HG02678 (cell line): Measurements from ENCODE around the gene NR4A1.

Source experiments
- ATAC-seq: cut with Tn5 transposase; IDR thresholded peaks from one replicate; pipeline ENCODE4 v1.9.1; 2021; ENCODE audit warnings: mild to moderate bottlenecking, moderate library complexity; ENCODE audit not compliant: unreplicated experiment

The NR4A1 gene

GRCh38 chr12:52057638-52058576, 6.7 kb downstream of the NR4A1 start:
- no peak for ATAC-seq

DNA sequence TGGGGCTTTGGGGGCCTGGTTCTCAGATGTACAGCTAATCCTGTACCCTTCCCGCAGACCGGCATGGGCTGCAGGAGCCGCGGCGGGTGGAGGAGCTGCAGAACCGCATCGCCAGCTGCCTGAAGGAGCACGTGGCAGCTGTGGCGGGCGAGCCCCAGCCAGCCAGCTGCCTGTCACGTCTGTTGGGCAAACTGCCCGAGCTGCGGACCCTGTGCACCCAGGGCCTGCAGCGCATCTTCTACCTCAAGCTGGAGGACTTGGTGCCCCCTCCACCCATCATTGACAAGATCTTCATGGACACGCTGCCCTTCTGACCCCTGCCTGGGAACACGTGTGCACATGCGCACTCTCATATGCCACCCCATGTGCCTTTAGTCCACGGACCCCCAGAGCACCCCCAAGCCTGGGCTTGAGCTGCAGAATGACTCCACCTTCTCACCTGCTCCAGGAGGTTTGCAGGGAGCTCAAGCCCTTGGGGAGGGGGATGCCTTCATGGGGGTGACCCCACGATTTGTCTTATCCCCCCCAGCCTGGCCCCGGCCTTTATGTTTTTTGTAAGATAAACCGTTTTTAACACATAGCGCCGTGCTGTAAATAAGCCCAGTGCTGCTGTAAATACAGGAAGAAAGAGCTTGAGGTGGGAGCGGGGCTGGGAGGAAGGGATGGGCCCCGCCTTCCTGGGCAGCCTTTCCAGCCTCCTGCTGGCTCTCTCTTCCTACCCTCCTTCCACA, 7.6 kb downstream of the NR4A1 start:
- ATAC-seq = no peak

- ATAC-seq = no peak
Observed at GRCh38 chr12:52059582-52060497, 8.6 kb downstream of the NR4A1 start.

- no peak for ATAC-seq
Observed at GRCh38 chr12:52060498-52061177, 9.4 kb downstream of the NR4A1 start.

DNA sequence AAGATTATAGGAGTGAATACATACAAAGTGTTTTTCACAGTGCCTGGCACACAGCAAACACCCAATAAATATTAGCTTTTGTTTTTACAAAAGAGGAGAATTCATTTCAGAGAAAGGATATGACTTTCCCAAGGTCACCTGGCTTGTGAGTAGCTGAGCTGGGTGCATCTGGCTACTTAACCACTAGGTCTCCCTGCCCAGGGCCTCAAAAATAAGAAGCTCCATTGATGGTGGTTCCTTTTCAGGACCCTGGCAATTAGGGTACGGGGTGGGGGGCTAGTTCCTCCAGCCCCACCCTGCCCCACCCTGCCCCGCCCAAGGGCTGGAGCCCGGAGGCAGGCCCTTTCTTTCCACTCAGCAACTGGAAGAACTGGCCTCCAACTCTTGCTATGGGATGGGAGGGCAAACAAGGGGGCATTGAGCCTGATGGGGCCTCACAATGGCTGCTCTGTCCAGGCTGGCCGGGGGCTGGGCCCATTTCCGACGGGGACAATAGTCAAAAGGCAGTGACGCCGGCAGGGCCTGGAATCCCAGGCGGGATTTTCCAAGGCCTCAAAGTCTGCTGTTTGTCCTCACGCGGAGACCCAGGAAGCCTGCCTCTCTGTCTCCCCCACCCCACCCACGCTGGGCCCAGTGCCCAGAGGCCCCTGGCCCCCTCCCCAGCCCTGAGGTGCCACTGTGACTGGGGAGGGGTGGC, 10.4 kb downstream of the NR4A1 start:
- ATAC-seq = no peak

- ATAC-seq = no peak
Observed at GRCh38 chr12:52062167-52063081, 11.2 kb downstream of the NR4A1 start.

- ATAC-seq = no peak
Observed at GRCh38 chr12:52063082-52063924, 12.1 kb downstream of the NR4A1 start.

GRCh38 chr12:52063981-52064649, 12.9 kb downstream of the NR4A1 start:
- no peak for ATAC-seq

DNA sequence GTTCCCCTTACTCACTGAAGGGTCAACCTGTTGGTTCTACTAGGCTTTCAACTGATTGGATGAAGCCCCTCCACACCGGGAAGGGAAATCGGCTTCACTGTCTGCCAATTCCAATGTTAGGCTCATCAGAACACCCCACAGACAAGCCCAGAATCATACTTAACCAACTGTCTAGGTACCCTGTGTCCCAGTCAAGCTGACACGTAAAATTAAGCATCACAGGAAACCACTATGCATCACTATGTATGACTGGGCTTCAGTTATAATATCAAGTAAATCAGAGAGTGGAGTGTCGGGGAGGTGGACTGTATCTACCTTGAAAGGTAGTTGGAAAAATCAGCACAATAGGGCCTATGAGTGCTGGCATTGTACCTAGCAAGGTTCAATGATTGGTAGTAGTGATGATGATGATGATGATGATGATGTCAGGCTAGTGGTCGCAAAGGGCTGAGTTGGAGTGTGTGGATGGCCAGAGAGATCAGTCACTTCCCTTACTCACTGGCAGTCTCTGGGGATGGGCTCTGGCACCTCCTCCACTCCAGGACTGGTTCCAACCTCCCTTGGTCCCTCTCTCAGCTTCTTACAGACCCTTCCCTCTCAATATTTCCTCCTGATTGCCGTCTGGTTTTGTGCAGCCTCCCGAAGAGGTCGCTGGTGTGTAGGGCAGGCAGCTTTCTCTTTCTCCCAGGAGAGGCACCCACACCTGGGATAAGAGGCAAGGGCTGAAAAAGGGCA, 15.3 kb downstream of the NR4A1 start:
- no peak for ATAC-seq

DNA sequence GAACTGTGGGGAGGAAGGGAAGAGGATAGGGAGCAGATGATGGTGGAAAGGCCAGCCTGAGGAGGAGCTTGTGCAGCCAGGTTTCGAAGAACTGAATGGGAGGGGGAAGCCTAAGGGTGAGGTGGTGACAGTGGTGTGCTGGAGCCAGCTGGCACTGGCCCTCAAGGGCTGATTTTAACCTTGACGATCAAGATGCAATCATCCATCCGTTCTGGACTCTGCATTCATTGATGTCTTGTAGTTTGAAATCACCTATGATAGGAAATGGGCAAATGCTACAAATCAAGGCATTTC, 15.8 kb downstream of the NR4A1 start:
- ATAC-seq = no peak

- ATAC-seq = peak; percentile 96
Observed at GRCh38 chr12:52069327-52070184, 18.3 kb downstream of the NR4A1 start, which contains the start of gene ATG101. TSS of gene ATG101 (plus strand) at chr12:52069978. CDS start at chr12:52073651, 3,673 bp downstream.

GRCh38 chr12:52070185-52070925, 19.1 kb downstream of the NR4A1 start:
- ATAC-seq = peak; percentile 12

DNA sequence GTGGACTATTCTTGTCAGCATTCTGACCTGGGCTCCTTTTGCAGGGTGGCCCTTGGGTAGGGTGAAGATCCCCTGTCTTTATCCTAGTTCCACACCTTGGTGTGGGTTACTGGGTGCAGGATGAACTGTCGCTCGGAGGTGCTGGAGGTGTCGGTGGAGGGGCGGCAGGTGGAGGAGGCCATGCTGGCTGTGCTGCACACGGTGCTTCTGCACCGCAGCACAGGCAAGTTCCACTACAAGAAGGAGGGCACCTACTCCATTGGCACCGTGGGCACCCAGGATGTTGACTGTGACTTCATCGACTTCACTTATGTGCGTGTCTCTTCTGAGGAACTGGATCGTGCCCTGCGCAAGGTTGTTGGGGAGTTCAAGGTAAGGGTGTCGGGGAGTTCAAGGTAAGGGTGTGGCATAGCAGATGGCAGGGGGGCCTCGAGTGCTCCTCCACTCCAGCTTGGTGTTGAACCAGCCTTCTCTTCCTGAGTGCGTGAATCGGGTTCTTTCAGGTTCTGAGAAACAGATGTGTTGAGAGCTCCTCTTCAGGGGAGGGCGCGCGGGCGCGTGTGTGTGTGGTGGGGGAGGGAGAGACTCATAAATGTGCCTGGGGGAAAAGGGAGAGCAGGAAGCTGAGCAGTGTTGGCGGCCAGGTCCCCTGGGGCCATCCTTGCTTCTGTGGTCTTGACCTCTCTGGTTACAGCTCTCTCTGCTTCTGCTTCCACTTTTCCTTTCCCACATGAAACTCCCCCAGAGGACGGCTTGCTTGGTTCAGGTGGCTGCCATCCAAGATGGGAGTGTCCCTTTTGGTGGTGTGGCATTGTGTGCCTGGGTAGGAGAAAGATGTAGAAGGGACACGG, 22.5 kb downstream of the NR4A1 start:
- ATAC-seq = no peak
